SK-N-SH (cell line): Measurements from ENCODE around the gene FRMD1. TPM values are rescaled to one million over a fixed set of nuclear protein-coding genes. Genes with fewer than 3 reads are reported as not detected.

ENCODE experiments used
- CTCF ChIA-PET: fragments of 300-600, 350-600 bp; formaldehyde crosslinking; extraction: SDS; loops from one replicate; lab custom pipeline; 2021; lab: Yijun Ruan, JAX
- POLR2A ChIA-PET: fragments of 350-600 bp; sonication (Branson Sonifier 250); formaldehyde crosslinking; extraction: SDS; loops from one replicate; lab custom pipeline; 2020; ENCODE audit warnings: antibody characterized with exemption, inconsistent platforms; lab: Yijun Ruan, JAX
- DNase-seq: peaks from one replicate; pipeline ENCODE4 v3.0.0; 2012
- H2AFZ ChIP-seq: fragments of 200-600 bp; sonication (generic); 2 replicates; pipeline ENCODE4 v1.8.1; 2016; ENCODE audit warnings: antibody characterized with exemption, mild to moderate bottlenecking, low read depth
- H3F3A ChIP-seq: fragments of 200-600 bp; sonication (generic); replicated peaks from 2 replicates; pipeline ENCODE3; 2016; ENCODE audit warnings: antibody characterized with exemption, mild to moderate bottlenecking; ENCODE audit not compliant: insufficient read depth
- H3K27ac ChIP-seq, 2 experiments: fragments of 200-500 bp in 1 of 2; fragments of 200-600 bp in 1 of 2; sonication (Bioruptor generic) in 1 of 2; sonication (generic), shearing (Covaris generic) in 1 of 2; 2 replicates each; pipeline versions ENCODE4 v1.5.1 to v1.6.1; 2014 to 2016; ENCODE audit warnings: low read depth in 2 of 2, inconsistent platforms in 1 of 2, low read length in 1 of 2, mild to moderate bottlenecking in 1 of 2, mixed read lengths in 1 of 2
- H3K27me3 ChIP-seq: fragments of 200-600 bp; sonication (generic), shearing (Covaris generic); 2 replicates; pipeline ENCODE4 v1.6.1; 2016; ENCODE audit warnings: mixed run types; ENCODE audit not compliant: insufficient read depth
- H3K36me3 ChIP-seq, 2 experiments: fragments of 200-500 bp in 1 of 2; fragments of 200-600 bp in 1 of 2; sonication (Bioruptor generic) in 1 of 2; sonication (generic) in 1 of 2; replicated peaks in 1 of 2; 2 replicates each; pipeline versions ENCODE3 to v1.5.1; 2014 to 2016; ENCODE audit warnings: low read length in 1 of 2, mild to moderate bottlenecking in 1 of 2; ENCODE audit not compliant: insufficient read depth in 2 of 2, control insufficient read depth in 1 of 2
- H3K4me1 ChIP-seq, 2 experiments: fragments of 200-500 bp in 1 of 2; fragments of 200-600 bp in 1 of 2; sonication (Bioruptor generic) in 1 of 2; sonication (generic), shearing (Covaris generic) in 1 of 2; 2 replicates each; pipeline versions ENCODE4 v1.5.1 to v1.6.1; 2014 to 2016; ENCODE audit warnings: low read depth in 1 of 2, low read length in 1 of 2, mixed run types in 1 of 2; ENCODE audit not compliant: insufficient read depth in 2 of 2, control insufficient read depth in 1 of 2
- H3K4me2 ChIP-seq: fragments of 200-600 bp; sonication (generic), shearing (Covaris generic); 2 replicates; pipeline ENCODE4 v1.6.1; 2017; ENCODE audit warnings: mixed run types
- H3K4me3 ChIP-seq, 2 experiments: fragments of 200-500 bp in 1 of 2; fragments of 200-600 bp in 1 of 2; sonication (Bioruptor generic) in 1 of 2; sonication (generic), shearing (Covaris generic) in 1 of 2; 2 replicates each; pipeline versions ENCODE4 v1.5.1 to v1.8.1; 2014 to 2016; ENCODE audit warnings: low read depth in 2 of 2, inconsistent platforms in 1 of 2, low read length in 1 of 2, mild to moderate bottlenecking in 1 of 2, mixed read lengths in 1 of 2, moderate library complexity in 1 of 2
- H3K79me2 ChIP-seq: fragments of 200-600 bp; sonication (generic); 2 replicates; pipeline ENCODE4 v1.8.1; 2017; ENCODE audit warnings: mild to moderate bottlenecking; ENCODE audit not compliant: insufficient read depth
- H3K9ac ChIP-seq: fragments of 200-600 bp; sonication (generic); 2 replicates; pipeline ENCODE4 v1.6.1; 2017; ENCODE audit warnings: mixed run types
- H3K9me2 ChIP-seq: fragments of 200-600 bp; sonication (generic); 2 replicates; pipeline ENCODE4 v1.6.1; 2017; ENCODE audit warnings: mixed run types
- H3K9me3 ChIP-seq: fragments of 200-600 bp; sonication (generic); 2 replicates; pipeline ENCODE4 v1.6.1; 2017; ENCODE audit warnings: mixed run types, mild to moderate bottlenecking, moderate library complexity
- H4K20me1 ChIP-seq: fragments of 200-600 bp; sonication (generic); 2 replicates; pipeline ENCODE4 v1.6.1; 2017; ENCODE audit warnings: mild to moderate bottlenecking, mixed run types; ENCODE audit not compliant: insufficient read depth
- CHD2 ChIP-seq: fragments of 150-350 bp; IDR thresholded peaks from 2 replicates; pipeline ENCODE4 v1.6.1; 2018; ENCODE audit warnings: low read length; ENCODE audit not compliant: partially characterized antibody
- CTCF ChIP-seq: fragments of 200-600 bp; sonication (generic); IDR thresholded peaks from 2 replicates; pipeline ENCODE4 v1.6.1; 2017; ENCODE audit warnings: antibody characterized with exemption, mild to moderate bottlenecking, moderate library complexity
- ELF1 ChIP-seq: IDR thresholded peaks from 2 replicates; pipeline ENCODE4 v1.4.0; 2012
- EZH2phosphoT487 ChIP-seq: fragments of 200-600 bp; sonication (generic); IDR thresholded peaks from 2 replicates; pipeline ENCODE4 v1.6.1; 2017; ENCODE audit warnings: low read depth, mixed run types, mild to moderate bottlenecking, antibody characterized with exemption, moderate library complexity, borderline replicate concordance
- FOSL2 ChIP-seq: IDR thresholded peaks from 2 replicates; pipeline ENCODE4 v1.4.0; 2012; ENCODE audit warnings: low read depth, mild to moderate bottlenecking, moderate library complexity, borderline replicate concordance
- GABPA ChIP-seq: IDR thresholded peaks from 2 replicates; pipeline ENCODE4 v1.4.0; 2012; ENCODE audit warnings: low read depth, mild to moderate bottlenecking
- IRF3 ChIP-seq: fragments of 150-350 bp; IDR thresholded peaks from 2 replicates; pipeline ENCODE4 v1.6.1; 2016; ENCODE audit warnings: mild to moderate bottlenecking, low read depth, low read length
- JUND ChIP-seq: IDR thresholded peaks from 2 replicates; pipeline ENCODE4 v1.4.0; 2012
- MEF2A ChIP-seq: IDR thresholded peaks from 2 replicates; pipeline ENCODE4 v1.4.0; 2012; ENCODE audit warnings: low read depth, borderline replicate concordance
- NFIC ChIP-seq: IDR thresholded peaks from 2 replicates; pipeline ENCODE4 v1.4.0; 2012; ENCODE audit warnings: borderline replicate concordance
- PBX3 ChIP-seq: IDR thresholded peaks from 2 replicates; pipeline ENCODE4; 2012
- POLR2AphosphoS5 ChIP-seq: IDR thresholded peaks from 2 replicates; pipeline ENCODE4 v1.6.1; 2012; ENCODE audit warnings: low read depth, low read length
- RAD21 ChIP-seq: IDR thresholded peaks from 2 replicates; pipeline ENCODE4 v1.6.1; 2012; ENCODE audit warnings: mild to moderate bottlenecking, low read length
- RCOR1 ChIP-seq: fragments of 150-350 bp; IDR thresholded peaks from 2 replicates; pipeline ENCODE4 v1.6.1; 2017; ENCODE audit warnings: antibody characterized with exemption, low read length
- REST ChIP-seq: IDR thresholded peaks from 2 replicates; pipeline ENCODE4 v1.6.1; 2012; ENCODE audit warnings: mild to moderate bottlenecking, low read depth, low read length, moderate library complexity
- SIN3A ChIP-seq: IDR thresholded peaks from 2 replicates; pipeline ENCODE4 v1.6.1; 2012; ENCODE audit warnings: low read depth, mild to moderate bottlenecking, low read length, moderate library complexity, borderline replicate concordance
- SMC3 ChIP-seq: IDR thresholded peaks from 2 replicates; pipeline ENCODE4 v1.6.1; 2012; ENCODE audit warnings: low read depth, low read length, improper control_type of control experiment
- USF1 ChIP-seq: IDR thresholded peaks from 2 replicates; pipeline ENCODE4 v1.4.0; 2012; ENCODE audit warnings: low read depth, borderline replicate concordance
- USF2 ChIP-seq: fragments of 150-350 bp; IDR thresholded peaks from 2 replicates; pipeline ENCODE4 v1.6.1; 2017; ENCODE audit warnings: antibody characterized with exemption, low read length, low read depth, borderline replicate concordance
- YY1 ChIP-seq: IDR thresholded peaks from 2 replicates; pipeline ENCODE4 v1.4.0; 2012; ENCODE audit warnings: low read depth, mild to moderate bottlenecking
- WGBS: methylation state at CpG from one replicate; pipeline ENCODE4 v1.1.6; 2017; ENCODE audit warnings: low lambda C conversion rate; 5-methylcytosine and 5-hydroxymethylcytosine counted together
- polyA plus RNA-seq, 3 experiments: library from polyadenylated mRNA; depleted of rRNA; stranded (reverse); fragments of >200 nt; gene quantifications; 2 replicates each; pipeline ENCODE4 v1.2.3, GENCODE V29; 2012

The FRMD1 gene
- polyA plus RNA-seq, 1 of the 3 experiments (the other 2 are of a cell fraction), result not detected

- H3K4me1 ChIP-seq, result no peaks in the 10 kb centered on the region; a peak in 1 of 4 replicates
- H3K36me3 ChIP-seq, result no peaks in the 10 kb centered on the region
- no peak overlapping the region for H3K4me3 ChIP-seq
- H2AFZ ChIP-seq, result no peak overlapping the region
- H3K79me2 ChIP-seq, result no peaks in the 10 kb centered on the region
- TF ChIP-seq SMC3 (no peak), USF2 (no peak), GABPA (no peak), CTCF (no peak), RAD21 (no peak), RCOR1 (no peak), REST (no peak), NFIC (no peak), IRF3 (no peak), CHD2 (no peak), USF1 (no peak), POLR2AphosphoS5 (no peak), ELF1 (no peak), MEF2A (no peak), SIN3A (no peak), JUND (no peak), YY1 (no peak), EZH2phosphoT487 (no peak), PBX3 (no peak), FOSL2 (no peak)
- ChIA-PET CTCF (no interaction called here), POLR2A (no interaction called here)
- H3K9me2 ChIP-seq, result no peaks in the 10 kb centered on the region
- no peaks in the 10 kb centered on the region for H4K20me1 ChIP-seq
- peaks cover 6% of the 10 kb centered on the region; the same call in 1 of the 2 replicates for H3K9me3 ChIP-seq
- WGBS, result 80% methylated on average over 18 of the region's 18 CpGs
- no peaks in the 10 kb centered on the region for H3K27me3 ChIP-seq
- H3K9ac ChIP-seq, result no peak overlapping the region
- no peak overlapping the region for H3K27ac ChIP-seq
- peaks cover 3% of the 10 kb centered on the region for H3F3A ChIP-seq
- no peak for DNase-seq
- no peak overlapping the region for H3K4me2 ChIP-seq
Observed at GRCh38 chr6:168016176-168016620, 62.8 kb downstream of the FRMD1 start.
